Tibial artery (tissue), 4 donors: ENCODE measurements around the gene CDC42SE2.

Source experiments
- DNase-seq, 2 donors: peaks; one replicate each; pipeline ENCODE4 v3.0.0-alpha.2; 2019
- H3K27ac ChIP-seq, 2 donors: fragments of 200-600 bp; sonication (generic) in 1 of 2; 1 replicate in 1 of 2; 2 replicates in 1 of 2; pipeline ENCODE4 v1.5.1; 2018 to 2019; ENCODE audit warnings: mild to moderate bottlenecking in 1 of 2
- H3K27me3 ChIP-seq, 2 donors: fragments of 200-600 bp; sonication (generic) in 1 of 2; one replicate each; pipeline versions ENCODE4 v1.5.1 to v1.6.0; 2016 to 2019
- H3K36me3 ChIP-seq, 3 donors: fragments of 200-600 bp; sonication (generic) in 2 of 3; one replicate each; pipeline ENCODE4 v1.5.1; 2016 to 2019; ENCODE audit warnings: mild to moderate bottlenecking in 2 of 3
- H3K4me1 ChIP-seq, 4 donors: fragments of 200-600 bp; sonication (generic) in 2 of 4; 1 replicate in 3 of 4; 2 replicates in 1 of 4; pipeline ENCODE4 v1.5.1; 2016 to 2019
- H3K4me3 ChIP-seq, 2 donors: fragments of 200-600 bp; sonication (generic) in 1 of 2; 1 replicate in 1 of 2; 2 replicates in 1 of 2; pipeline ENCODE4 v1.5.1; 2018 to 2019; ENCODE audit warnings: mild to moderate bottlenecking in 2 of 2
- H3K9me3 ChIP-seq, 3 donors: fragments of 200-600 bp; sonication (generic) in 1 of 3; one replicate each; pipeline ENCODE4 v1.5.1; 2016 to 2019
- intact Hi-C: fragments of 100-400 bp; cut with DNase I; formaldehyde crosslinking; loops from one replicate; pipeline ENCODE4 v1.15.0; 2023; ENCODE audit warnings: low total_unique reads
- TF ChIP-seq, protein P1 (sequence below), 2 experiments: fragments of 200-600 bp in 1 of 2; fragments of 450-650 bp in 1 of 2; IDR thresholded peaks; one replicate each; pipeline ENCODE4 v1.5.1; 2017 to 2019; ENCODE audit warnings: antibody characterized with exemption in 2 of 2, mild to moderate bottlenecking in 1 of 2, moderate library complexity in 1 of 2

The CDC42SE2 gene

GRCh38 chr5:131286400-131286715 is 22.5 kb downstream of the CDC42SE2 start:
- Histone ChIP-seq H3K36me3 (no peaks in the 10 kb centered on the region), H3K4me1 (peaks cover 0 to 5% (median 0%) of the 10 kb centered on the region in 4 donors), H3K4me3 (no peak overlapping the region), H3K27ac (no peak overlapping the region), H3K27me3 (no peaks in the 10 kb centered on the region), H3K9me3 (no peaks in the 10 kb centered on the region)
- intact Hi-C loops, result no loop called here
- TF ChIP-seq, protein P1, sequence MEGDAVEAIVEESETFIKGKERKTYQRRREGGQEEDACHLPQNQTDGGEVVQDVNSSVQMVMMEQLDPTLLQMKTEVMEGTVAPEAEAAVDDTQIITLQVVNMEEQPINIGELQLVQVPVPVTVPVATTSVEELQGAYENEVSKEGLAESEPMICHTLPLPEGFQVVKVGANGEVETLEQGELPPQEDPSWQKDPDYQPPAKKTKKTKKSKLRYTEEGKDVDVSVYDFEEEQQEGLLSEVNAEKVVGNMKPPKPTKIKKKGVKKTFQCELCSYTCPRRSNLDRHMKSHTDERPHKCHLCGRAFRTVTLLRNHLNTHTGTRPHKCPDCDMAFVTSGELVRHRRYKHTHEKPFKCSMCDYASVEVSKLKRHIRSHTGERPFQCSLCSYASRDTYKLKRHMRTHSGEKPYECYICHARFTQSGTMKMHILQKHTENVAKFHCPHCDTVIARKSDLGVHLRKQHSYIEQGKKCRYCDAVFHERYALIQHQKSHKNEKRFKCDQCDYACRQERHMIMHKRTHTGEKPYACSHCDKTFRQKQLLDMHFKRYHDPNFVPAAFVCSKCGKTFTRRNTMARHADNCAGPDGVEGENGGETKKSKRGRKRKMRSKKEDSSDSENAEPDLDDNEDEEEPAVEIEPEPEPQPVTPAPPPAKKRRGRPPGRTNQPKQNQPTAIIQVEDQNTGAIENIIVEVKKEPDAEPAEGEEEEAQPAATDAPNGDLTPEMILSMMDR (IDR thresholded peaks at IDR 0.05), result no peak
- no peak for DNase-seq

DNA sequence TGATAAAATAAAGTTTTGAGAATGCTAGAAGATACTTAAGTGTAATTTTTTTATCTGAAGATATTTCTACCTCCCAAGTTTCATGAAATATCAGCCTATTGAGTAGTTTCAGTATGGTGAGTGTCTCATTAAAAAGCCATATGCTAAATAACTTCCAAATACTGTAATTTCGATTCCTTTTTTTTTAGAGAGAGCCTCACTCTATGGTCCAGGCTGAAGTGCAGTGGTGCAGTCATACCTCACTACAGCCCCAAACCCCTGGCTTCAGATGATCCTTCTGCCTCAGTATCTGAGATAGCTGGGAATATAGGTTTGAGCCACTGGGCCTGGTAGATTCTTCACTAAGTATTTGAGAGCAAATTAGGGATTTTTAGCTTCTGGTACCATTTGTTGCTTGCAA is 24.5 kb downstream of the CDC42SE2 start:
- no peaks in the 10 kb centered on the region for H3K4me1 ChIP-seq
- no peaks in the 10 kb centered on the region for H3K36me3 ChIP-seq
- intact Hi-C loops, result no loop called here
- TF ChIP-seq, protein P1 (IDR thresholded peaks at IDR 0.05), result no peak
- H3K9me3 ChIP-seq, result no peaks in the 10 kb centered on the region
- H3K27me3 ChIP-seq, result no peaks in the 10 kb centered on the region
- DNase-seq, result no peak
- no peak overlapping the region for H3K27ac ChIP-seq
- H3K4me3 ChIP-seq, result no peak overlapping the region

DNA sequence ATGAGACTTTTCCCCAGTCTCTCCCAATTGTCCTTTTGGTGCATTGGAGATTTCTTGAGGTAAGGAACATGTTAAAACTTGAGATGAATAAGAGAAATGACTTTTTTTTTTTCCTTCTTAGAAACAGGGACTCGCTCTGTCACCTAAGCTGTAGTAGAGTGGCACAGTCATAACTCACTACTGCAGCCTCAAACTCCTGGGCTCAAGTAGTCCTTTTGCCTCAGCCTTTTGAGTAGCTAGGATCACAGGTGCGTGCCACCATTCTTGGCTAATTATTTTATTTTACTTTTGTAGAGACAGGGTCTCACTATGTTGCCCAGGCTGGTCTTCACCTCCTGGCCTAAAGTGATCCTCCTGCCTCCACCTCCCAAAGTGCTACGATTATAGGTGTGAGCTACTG is 25.9 kb downstream of the CDC42SE2 start:
- no peaks in the 10 kb centered on the region for H3K4me1 ChIP-seq
- H3K27me3 ChIP-seq, result no peaks in the 10 kb centered on the region
- H3K36me3 ChIP-seq, result no peaks in the 10 kb centered on the region
- H3K9me3 ChIP-seq, result no peaks in the 10 kb centered on the region
- intact Hi-C loops, result no loop called here
- H3K27ac ChIP-seq, result no peak overlapping the region
- TF ChIP-seq, protein P1 (IDR thresholded peaks at IDR 0.05), result no peak
- no peak for DNase-seq
- no peak overlapping the region for H3K4me3 ChIP-seq

- no peaks in the 10 kb centered on the region for H3K4me1 ChIP-seq
- no peaks in the 10 kb centered on the region for H3K27me3 ChIP-seq
- H3K27ac ChIP-seq, result no peak overlapping the region
- H3K36me3 ChIP-seq, result no peaks in the 10 kb centered on the region
- no peak overlapping the region for H3K4me3 ChIP-seq
- TF ChIP-seq, protein P1 (IDR thresholded peaks at IDR 0.05), result no peak
- no peak for DNase-seq
- intact Hi-C loops, result no loop called here
- no peaks in the 10 kb centered on the region for H3K9me3 ChIP-seq
Measured at GRCh38 chr5:131296213-131296672, 32.4 kb downstream of the CDC42SE2 start.

DNA sequence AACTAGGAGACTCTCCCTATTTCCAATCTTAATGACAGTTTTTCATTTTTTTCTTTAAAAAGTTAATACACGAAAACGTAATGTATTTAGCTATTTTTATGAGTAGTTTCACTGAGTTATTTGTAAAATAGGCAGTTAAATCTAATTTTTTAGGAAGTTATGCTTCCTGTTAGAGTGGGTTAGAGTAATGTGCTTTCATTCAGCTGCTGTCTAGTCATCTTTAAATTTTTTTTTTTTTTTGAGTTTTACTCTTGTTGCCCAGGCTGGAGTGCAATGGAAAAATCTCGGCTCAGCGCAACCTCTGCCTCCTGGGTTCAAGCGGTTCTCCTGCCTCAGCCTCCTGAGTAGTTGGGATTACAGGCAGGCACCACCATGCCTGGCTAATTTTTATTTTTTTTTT is 34.0 kb downstream of the CDC42SE2 start:
- Histone ChIP-seq H3K4me1 (peaks cover 0 to 2% (median 0%) of the 10 kb centered on the region in 4 donors), H3K9me3 (no peaks in the 10 kb centered on the region), H3K27me3 (no peaks in the 10 kb centered on the region), H3K36me3 (no peaks in the 10 kb centered on the region), H3K4me3 (no peak overlapping the region), H3K27ac (no peak overlapping the region)
- intact Hi-C loops, result no loop called here
- TF ChIP-seq, protein P1 (IDR thresholded peaks at IDR 0.05), result no peak
- no peak for DNase-seq

DNA sequence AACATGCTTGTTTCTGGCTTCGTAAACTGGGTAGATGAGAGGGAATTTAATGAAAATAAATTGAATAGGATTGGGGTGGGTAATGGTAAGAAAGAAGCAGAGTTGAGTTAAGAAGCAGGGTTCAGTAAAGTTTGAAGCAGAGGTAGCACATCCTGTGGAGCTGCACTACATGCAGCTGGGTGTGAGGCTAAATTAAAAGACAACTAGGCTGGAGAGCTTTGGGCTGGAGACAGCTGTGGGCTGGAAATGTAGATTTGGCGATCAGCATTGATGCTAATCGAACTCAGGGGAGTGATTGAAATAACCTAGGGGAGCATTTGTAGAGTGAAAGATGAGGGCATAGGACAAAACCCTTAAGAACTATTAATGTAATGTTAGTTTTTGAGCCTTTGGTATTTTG is 35.6 kb downstream of the CDC42SE2 start:
- Histone ChIP-seq H3K4me3 (no peak overlapping the region), H3K27ac (no peak overlapping the region), H3K36me3 (no peaks in the 10 kb centered on the region), H3K4me1 (peaks cover 0 to 12% (median 6%) of the 10 kb centered on the region in 4 donors), H3K27me3 (no peaks in the 10 kb centered on the region), H3K9me3 (no peaks in the 10 kb centered on the region)
- no peak for DNase-seq
- intact Hi-C loops, result no loop called here
- TF ChIP-seq, protein P1 (IDR thresholded peaks at IDR 0.05), result no peak
